SK-N-SH (cell line): Measurements from ENCODE around the gene AP1M1. TPM values are rescaled to one million over a fixed set of nuclear protein-coding genes. Genes with fewer than 3 reads are reported as not detected.
A peak's percentile ranks its signal among the peaks of the same experiment; 100 is the strongest.

Experiments used
- CTCF ChIA-PET: fragments of 300-600, 350-600 bp; formaldehyde crosslinking; extraction: SDS; loops from one replicate; lab custom pipeline; 2021; lab: Yijun Ruan, JAX
- POLR2A ChIA-PET: fragments of 350-600 bp; sonication (Branson Sonifier 250); formaldehyde crosslinking; extraction: SDS; loops from one replicate; lab custom pipeline; 2020; ENCODE audit warnings: antibody characterized with exemption, inconsistent platforms; lab: Yijun Ruan, JAX
- DNase-seq: peaks from one replicate; pipeline ENCODE4 v3.0.0; 2012
- H2AFZ ChIP-seq: fragments of 200-600 bp; sonication (generic); 2 replicates; pipeline ENCODE4 v1.8.1; 2016; ENCODE audit warnings: antibody characterized with exemption, mild to moderate bottlenecking, low read depth
- H3F3A ChIP-seq: fragments of 200-600 bp; sonication (generic); replicated peaks from 2 replicates; pipeline ENCODE3; 2016; ENCODE audit warnings: antibody characterized with exemption, mild to moderate bottlenecking; ENCODE audit not compliant: insufficient read depth
- H3K27ac ChIP-seq, 2 experiments: fragments of 200-500 bp in 1 of 2; fragments of 200-600 bp in 1 of 2; sonication (Bioruptor generic) in 1 of 2; sonication (generic), shearing (Covaris generic) in 1 of 2; 2 replicates each; pipeline versions ENCODE4 v1.5.1 to v1.6.1; 2014 to 2016; ENCODE audit warnings: low read depth in 2 of 2, inconsistent platforms in 1 of 2, low read length in 1 of 2, mild to moderate bottlenecking in 1 of 2, mixed read lengths in 1 of 2
- H3K27me3 ChIP-seq: fragments of 200-600 bp; sonication (generic), shearing (Covaris generic); 2 replicates; pipeline ENCODE4 v1.6.1; 2016; ENCODE audit warnings: mixed run types; ENCODE audit not compliant: insufficient read depth
- H3K36me3 ChIP-seq, 2 experiments: fragments of 200-500 bp in 1 of 2; fragments of 200-600 bp in 1 of 2; sonication (Bioruptor generic) in 1 of 2; sonication (generic) in 1 of 2; replicated peaks in 1 of 2; 2 replicates each; pipeline versions ENCODE3 to v1.5.1; 2014 to 2016; ENCODE audit warnings: low read length in 1 of 2, mild to moderate bottlenecking in 1 of 2; ENCODE audit not compliant: insufficient read depth in 2 of 2, control insufficient read depth in 1 of 2
- H3K4me1 ChIP-seq, 2 experiments: fragments of 200-500 bp in 1 of 2; fragments of 200-600 bp in 1 of 2; sonication (Bioruptor generic) in 1 of 2; sonication (generic), shearing (Covaris generic) in 1 of 2; 2 replicates each; pipeline versions ENCODE4 v1.5.1 to v1.6.1; 2014 to 2016; ENCODE audit warnings: low read depth in 1 of 2, low read length in 1 of 2, mixed run types in 1 of 2; ENCODE audit not compliant: insufficient read depth in 2 of 2, control insufficient read depth in 1 of 2
- H3K4me2 ChIP-seq: fragments of 200-600 bp; sonication (generic), shearing (Covaris generic); 2 replicates; pipeline ENCODE4 v1.6.1; 2017; ENCODE audit warnings: mixed run types
- H3K4me3 ChIP-seq, 2 experiments: fragments of 200-500 bp in 1 of 2; fragments of 200-600 bp in 1 of 2; sonication (Bioruptor generic) in 1 of 2; sonication (generic), shearing (Covaris generic) in 1 of 2; 2 replicates each; pipeline versions ENCODE4 v1.5.1 to v1.8.1; 2014 to 2016; ENCODE audit warnings: low read depth in 2 of 2, inconsistent platforms in 1 of 2, low read length in 1 of 2, mild to moderate bottlenecking in 1 of 2, mixed read lengths in 1 of 2, moderate library complexity in 1 of 2
- H3K79me2 ChIP-seq: fragments of 200-600 bp; sonication (generic); 2 replicates; pipeline ENCODE4 v1.8.1; 2017; ENCODE audit warnings: mild to moderate bottlenecking; ENCODE audit not compliant: insufficient read depth
- H3K9ac ChIP-seq: fragments of 200-600 bp; sonication (generic); 2 replicates; pipeline ENCODE4 v1.6.1; 2017; ENCODE audit warnings: mixed run types
- H3K9me2 ChIP-seq: fragments of 200-600 bp; sonication (generic); 2 replicates; pipeline ENCODE4 v1.6.1; 2017; ENCODE audit warnings: mixed run types
- H3K9me3 ChIP-seq: fragments of 200-600 bp; sonication (generic); 2 replicates; pipeline ENCODE4 v1.6.1; 2017; ENCODE audit warnings: mixed run types, mild to moderate bottlenecking, moderate library complexity
- H4K20me1 ChIP-seq: fragments of 200-600 bp; sonication (generic); 2 replicates; pipeline ENCODE4 v1.6.1; 2017; ENCODE audit warnings: mild to moderate bottlenecking, mixed run types; ENCODE audit not compliant: insufficient read depth
- CTCF ChIP-seq: fragments of 200-600 bp; sonication (generic); IDR thresholded peaks from 2 replicates; pipeline ENCODE4 v1.6.1; 2017; ENCODE audit warnings: antibody characterized with exemption, mild to moderate bottlenecking, moderate library complexity
- EZH2phosphoT487 ChIP-seq: fragments of 200-600 bp; sonication (generic); IDR thresholded peaks from 2 replicates; pipeline ENCODE4 v1.6.1; 2017; ENCODE audit warnings: low read depth, mixed run types, mild to moderate bottlenecking, antibody characterized with exemption, moderate library complexity, borderline replicate concordance
- FOXM1 ChIP-seq: IDR thresholded peaks from 2 replicates; pipeline ENCODE4 v1.4.0; 2012; ENCODE audit warnings: low read depth, mild to moderate bottlenecking
- GABPA ChIP-seq: IDR thresholded peaks from 2 replicates; pipeline ENCODE4 v1.4.0; 2012; ENCODE audit warnings: low read depth, mild to moderate bottlenecking
- GATA2 ChIP-seq: sonication (generic); formaldehyde crosslinking; IDR thresholded peaks from 2 replicates; pipeline ENCODE4 v1.5.0; 2020; ENCODE audit warnings: mild to moderate bottlenecking, missing genetic modification reagents
- IRF3 ChIP-seq: fragments of 150-350 bp; IDR thresholded peaks from 2 replicates; pipeline ENCODE4 v1.6.1; 2016; ENCODE audit warnings: mild to moderate bottlenecking, low read depth, low read length
- JUND ChIP-seq: IDR thresholded peaks from 2 replicates; pipeline ENCODE4 v1.4.0; 2012
- MXI1 ChIP-seq: IDR thresholded peaks from 2 replicates; pipeline ENCODE4 v1.6.1; 2012; ENCODE audit warnings: mild to moderate bottlenecking, low read depth, low read length, improper control_type of control experiment
- NFIC ChIP-seq: IDR thresholded peaks from 2 replicates; pipeline ENCODE4 v1.4.0; 2012; ENCODE audit warnings: borderline replicate concordance
- PBX3 ChIP-seq: IDR thresholded peaks from 2 replicates; pipeline ENCODE4; 2012
- POLR2AphosphoS5 ChIP-seq: IDR thresholded peaks from 2 replicates; pipeline ENCODE4 v1.6.1; 2012; ENCODE audit warnings: low read depth, low read length
- RAD21 ChIP-seq: IDR thresholded peaks from 2 replicates; pipeline ENCODE4 v1.6.1; 2012; ENCODE audit warnings: mild to moderate bottlenecking, low read length
- RCOR1 ChIP-seq: fragments of 150-350 bp; IDR thresholded peaks from 2 replicates; pipeline ENCODE4 v1.6.1; 2017; ENCODE audit warnings: antibody characterized with exemption, low read length
- REST ChIP-seq: IDR thresholded peaks from 2 replicates; pipeline ENCODE4 v1.6.1; 2012; ENCODE audit warnings: mild to moderate bottlenecking, low read depth, low read length, moderate library complexity
- SIN3A ChIP-seq: IDR thresholded peaks from 2 replicates; pipeline ENCODE4 v1.6.1; 2012; ENCODE audit warnings: low read depth, mild to moderate bottlenecking, low read length, moderate library complexity, borderline replicate concordance
- SMC3 ChIP-seq: IDR thresholded peaks from 2 replicates; pipeline ENCODE4 v1.6.1; 2012; ENCODE audit warnings: low read depth, low read length, improper control_type of control experiment
- TAF1 ChIP-seq: IDR thresholded peaks from 2 replicates; pipeline ENCODE4 v1.6.1; 2012; ENCODE audit warnings: low read depth, mild to moderate bottlenecking, low read length, moderate library complexity, borderline replicate concordance
- TCF12 ChIP-seq: IDR thresholded peaks from 2 replicates; pipeline ENCODE4 v1.4.0; 2012
- TEAD4 ChIP-seq: IDR thresholded peaks from 2 replicates; pipeline ENCODE4 v1.4.0; 2012; ENCODE audit warnings: mild to moderate bottlenecking, borderline replicate concordance; ENCODE audit not compliant: insufficient read depth
- WGBS: methylation state at CpG from one replicate; pipeline ENCODE4 v1.1.6; 2017; ENCODE audit warnings: low lambda C conversion rate; 5-methylcytosine and 5-hydroxymethylcytosine counted together
- polyA plus RNA-seq, 3 experiments: library from polyadenylated mRNA; depleted of rRNA; stranded (reverse); fragments of >200 nt; gene quantifications; 2 replicates each; pipeline ENCODE4 v1.2.3, GENCODE V29; 2012

The AP1M1 gene
- polyA plus RNA-seq, 1 of the 3 experiments (the other 2 are of a cell fraction), result 133 TPM

- H2AFZ ChIP-seq, result no peak overlapping the region
- peaks cover 4 to 25% of the 10 kb centered on the region in 2 experiments; a peak in 1 of 4 replicates for H3K4me1 ChIP-seq
- no peak overlapping the region for H3K27ac ChIP-seq
- H3K9me2 ChIP-seq, result no peaks in the 10 kb centered on the region
- no peak overlapping the region for H3K4me3 ChIP-seq
- H3K79me2 ChIP-seq, result peaks cover 44% of the 10 kb centered on the region
- no peaks in the 10 kb centered on the region for H3K9me3 ChIP-seq
- H3K36me3 ChIP-seq, result peaks cover 3 to 81% of the 10 kb centered on the region in 2 experiments
- peak; percentile 15 for DNase-seq
- ChIA-PET POLR2A (interaction anchor here (0.6 kb wide), 1 partner anchor 149 kb away, joined by 6 read pairs; no protein-coding TSS in a partner anchor), CTCF (no interaction called here)
- H3F3A ChIP-seq, result no peaks in the 10 kb centered on the region
- peaks cover 42% of the 10 kb centered on the region for H4K20me1 ChIP-seq
- H3K4me2 ChIP-seq, result no peak overlapping the region
- WGBS, result 88% methylated on average over 5 of the region's 5 CpGs
- TF ChIP-seq GATA2 (CRISPR knock-in tag) (no peak), TAF1 (no peak), TCF12 (no peak), MXI1 (no peak), RCOR1 (no peak), REST (no peak), TEAD4 (no peak), PBX3 (no peak), GABPA (no peak), SMC3 (no peak), FOXM1 (no peak), EZH2phosphoT487 (no peak), IRF3 (no peak), NFIC (no peak), RAD21 (no peak), POLR2AphosphoS5 (no peak), CTCF (no peak), SIN3A (no peak), JUND (no peak)
- TF ChIP-seq, all 33 proteins: peak for 0
- H3K9ac ChIP-seq, result no peak overlapping the region
- no peaks in the 10 kb centered on the region for H3K27me3 ChIP-seq
Observed at GRCh38 chr19:16204005-16204294, 6.2 kb downstream of the AP1M1 start.
